Naive thymus-derived CD4-positive, alpha-beta T cell (primary cell): ENCODE results near the gene ARFGAP2. TPM values are rescaled to one million over a fixed set of nuclear protein-coding genes. Genes with fewer than 3 reads are reported as not detected.

ENCODE experiments used
- ATAC-seq: fragments of 150-1000 bp; cut with Tn5 transposase; 2 replicates; pipeline ENCODE4 v1.10.0; 2021; ENCODE audit warnings: mild to moderate bottlenecking, moderate library complexity
- CTCF ChIA-PET: fragments of 350-600 bp; sonication (Branson Sonifier 250); formaldehyde crosslinking; loops from one replicate; lab custom pipeline; 2021; ENCODE audit warnings: antibody characterized with exemption; lab: Charles Lee
- POLR2A ChIA-PET: fragments of 350-600 bp; sonication (Branson Sonifier 250); formaldehyde crosslinking; loops from one replicate; lab custom pipeline; 2021; ENCODE audit warnings: antibody characterized with exemption, inconsistent platforms; lab: Charles Lee
- DNase-seq, 9 donors: peaks; one replicate each; pipeline versions ENCODE4 v3.0.0 to v3.0.0-alpha.2; 2020 to 2022; ENCODE audit warnings: mixed read lengths in 1 of 9
- H3K27ac ChIP-seq: one replicate; pipeline ENCODE4 v1.7.0; 2013; ENCODE audit warnings: mild to moderate bottlenecking, low read depth, low read length, moderate library complexity
- H3K27me3 ChIP-seq, 2 donors: one replicate each; pipeline ENCODE4 v1.7.0; 2013; ENCODE audit warnings: low read length in 2 of 2, mild to moderate bottlenecking in 2 of 2, moderate library complexity in 2 of 2; ENCODE audit not compliant: control insufficient read depth in 2 of 2, insufficient read depth in 2 of 2
- H3K36me3 ChIP-seq, 3 experiments: 1 replicate in 2 of 3; 2 replicates in 1 of 3; pipeline ENCODE4 v1.7.0; 2013; ENCODE audit warnings: low read length in 3 of 3, mild to moderate bottlenecking in 3 of 3, moderate library complexity in 1 of 3; ENCODE audit not compliant: insufficient read depth in 3 of 3, control insufficient read depth in 2 of 3
- H3K4me1 ChIP-seq, 2 donors: one replicate each; pipeline ENCODE4 v1.7.0; 2013; ENCODE audit warnings: low read length in 2 of 2, mild to moderate bottlenecking in 2 of 2, moderate library complexity in 1 of 2; ENCODE audit not compliant: control insufficient read depth in 2 of 2, insufficient read depth in 2 of 2
- H3K4me3 ChIP-seq: 2 replicates; pipeline ENCODE4 v1.7.0; 2013; ENCODE audit warnings: mild to moderate bottlenecking, low read length
- H3K9me3 ChIP-seq, 3 experiments: 1 replicate in 2 of 3; 2 replicates in 1 of 3; pipeline ENCODE4 v1.7.0; 2013; ENCODE audit warnings: low read length in 3 of 3; ENCODE audit not compliant: control insufficient read depth in 2 of 3
- H3K27ac Mint-ChIP-seq, 9 donors: one replicate each; pipeline ENCODE4 v1.8.0; 2020 to 2022; ENCODE audit warnings: mixed read lengths in 9 of 9, mild to moderate bottlenecking in 8 of 9, moderate library complexity in 5 of 9, inconsistent platforms in 2 of 9
- H3K27me3 Mint-ChIP-seq, 5 donors: one replicate each; pipeline ENCODE4 v1.8.0; 2021 to 2022; ENCODE audit warnings: mixed read lengths in 5 of 5, mild to moderate bottlenecking in 1 of 5
- H3K36me3 Mint-ChIP-seq, 5 donors: one replicate each; pipeline ENCODE4 v1.8.0; 2020 to 2022; ENCODE audit warnings: mixed read lengths in 5 of 5, mild to moderate bottlenecking in 3 of 5, inconsistent platforms in 1 of 5
- H3K4me1 Mint-ChIP-seq, 7 donors: one replicate each; pipeline ENCODE4 v1.8.0; 2020 to 2022; ENCODE audit warnings: mixed read lengths in 7 of 7, mild to moderate bottlenecking in 3 of 7, inconsistent platforms in 1 of 7
- H3K4me3 Mint-ChIP-seq, 10 donors: one replicate each; pipeline ENCODE4 v1.8.0; 2020 to 2022; ENCODE audit warnings: mild to moderate bottlenecking in 10 of 10, mixed read lengths in 10 of 10, moderate library complexity in 6 of 10, inconsistent platforms in 2 of 10
- H3K9me3 Mint-ChIP-seq, 11 donors: one replicate each; pipeline ENCODE4 v1.8.0; 2020 to 2022; ENCODE audit warnings: mixed read lengths in 11 of 11, mild to moderate bottlenecking in 4 of 11, inconsistent platforms in 1 of 11, moderate library complexity in 1 of 11
- intact Hi-C, 2 donors: fragments of 100-400 bp; cut with micrococcal nuclease; formaldehyde crosslinking; loops; one replicate each; pipeline ENCODE4 v1.15.1; 2023
- polyA plus RNA-seq, 2 donors: library from polyadenylated mRNA; unstranded; fragments of 300-500 nt; fragmentation: Illumina TruSeq; gene quantifications; one replicate each; pipeline ENCODE4 v1.2.3, GENCODE V29; 2021
- total RNA-seq, 6 experiments: library from RNA in 5 of 6; stranded (reverse) in 5 of 6; gene quantifications; 1 replicate in 5 of 6; 2 replicates in 1 of 6; pipeline ENCODE4 v1.2.3 and lab custom pipeline; 2021 to 2026

Gene ARFGAP2
- total and polyA plus RNA-seq, 7 experiments from 2014 or later = 107 to 220 (median 145) TPM

DNA sequence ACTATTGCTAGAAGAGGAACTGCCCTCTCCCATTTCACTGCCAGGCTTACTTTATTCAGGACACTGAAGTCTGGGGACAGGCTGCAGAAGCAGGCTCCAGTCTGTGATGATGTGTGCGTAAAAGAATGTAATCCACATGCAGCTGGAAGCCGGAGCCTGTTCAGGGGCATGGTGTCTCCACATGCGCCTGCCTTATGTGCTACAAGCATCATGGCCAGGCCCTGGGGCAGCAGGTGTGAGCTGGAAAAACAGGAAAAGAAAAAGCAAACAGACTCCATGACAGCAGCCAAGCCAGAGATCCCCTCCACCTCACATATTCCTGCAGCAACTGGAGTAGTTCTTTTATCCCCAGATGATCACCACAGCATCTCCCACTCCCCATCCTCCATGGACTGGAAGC is 33.4 kb downstream of the ARFGAP2 start:
- H3K4me1 ChIP-seq = no peaks in the 10 kb centered on the region
- H3K36me3 Mint-ChIP-seq = peaks cover 0 to 13% (median 0%) of the 10 kb centered on the region in 5 donors
- H3K27me3 ChIP-seq = no peaks in the 10 kb centered on the region
- no peaks in the 10 kb centered on the region for H3K9me3 Mint-ChIP-seq
- CTCF ChIA-PET = interaction anchor here (0.6 to 1.1 kb wide), 2 partner anchors 11 to 20 kb away, joined by 4 to 8 read pairs; no protein-coding TSS in a partner anchor
- intact Hi-C loops = no loop called here
- H3K27ac ChIP-seq = no peak overlapping the region
- no peaks in the 10 kb centered on the region for H3K27me3 Mint-ChIP-seq
- ATAC-seq = no peak
- no peak for DNase-seq
- peak overlapping the region in 1 of 9 donors; percentile 3 for H3K27ac Mint-ChIP-seq
- H3K4me3 Mint-ChIP-seq = no peak overlapping the region
- H3K4me3 ChIP-seq = no peak overlapping the region
- POLR2A ChIA-PET = no interaction called here
- peaks cover 0 to 3% (median 0%) of the 10 kb centered on the region in 3 experiments for H3K36me3 ChIP-seq
- no peaks in the 10 kb centered on the region for H3K9me3 ChIP-seq
- peaks cover 0 to 4% (median 0%) of the 10 kb centered on the region in 7 donors for H3K4me1 Mint-ChIP-seq

DNA sequence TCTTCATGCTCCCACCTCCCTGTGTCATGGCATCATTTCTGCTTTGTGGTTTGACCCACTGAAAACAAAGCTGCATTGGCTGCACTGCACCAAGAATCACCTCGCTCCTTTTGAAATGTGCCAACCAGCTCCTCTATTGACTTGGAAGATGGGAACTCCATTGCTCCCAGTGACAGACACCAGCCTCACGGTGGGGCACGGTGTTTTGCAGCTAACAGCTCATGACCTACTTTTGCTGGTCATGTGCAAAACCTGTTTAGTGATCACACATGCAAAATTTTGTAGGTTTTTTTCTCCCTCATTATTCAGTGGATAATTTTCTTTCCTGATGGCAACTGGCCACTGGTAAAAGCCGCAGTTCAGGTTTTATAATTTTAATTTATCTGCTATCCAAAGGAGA is 36.8 kb downstream of the ARFGAP2 start:
- Mint-ChIP-seq H3K27me3 (peaks cover 0 to 3% (median 0%) of the 10 kb centered on the region in 5 donors), H3K4me1 (peaks cover 0 to 4% (median 0%) of the 10 kb centered on the region in 7 donors), H3K4me3 (no peak overlapping the region), H3K27ac (no peak overlapping the region), H3K9me3 (no peaks in the 10 kb centered on the region), H3K36me3 (peaks cover 0 to 33% (median 12%) of the 10 kb centered on the region in 5 donors)
- H3K36me3 ChIP-seq = peaks cover 0 to 9% (median 0%) of the 10 kb centered on the region in 3 experiments
- ChIA-PET CTCF (no interaction called here), POLR2A (interaction anchor here (0.7 kb wide), 1 partner anchor 223 kb away, joined by 3 read pairs; no protein-coding TSS in a partner anchor)
- H3K27ac ChIP-seq = no peak overlapping the region
- H3K9me3 ChIP-seq = no peaks in the 10 kb centered on the region
- no peaks in the 10 kb centered on the region for H3K4me1 ChIP-seq
- no peak overlapping the region for H3K4me3 ChIP-seq
- DNase-seq = no peak
- no peak for ATAC-seq
- intact Hi-C loops = no loop called here
- no peaks in the 10 kb centered on the region for H3K27me3 ChIP-seq

DNA sequence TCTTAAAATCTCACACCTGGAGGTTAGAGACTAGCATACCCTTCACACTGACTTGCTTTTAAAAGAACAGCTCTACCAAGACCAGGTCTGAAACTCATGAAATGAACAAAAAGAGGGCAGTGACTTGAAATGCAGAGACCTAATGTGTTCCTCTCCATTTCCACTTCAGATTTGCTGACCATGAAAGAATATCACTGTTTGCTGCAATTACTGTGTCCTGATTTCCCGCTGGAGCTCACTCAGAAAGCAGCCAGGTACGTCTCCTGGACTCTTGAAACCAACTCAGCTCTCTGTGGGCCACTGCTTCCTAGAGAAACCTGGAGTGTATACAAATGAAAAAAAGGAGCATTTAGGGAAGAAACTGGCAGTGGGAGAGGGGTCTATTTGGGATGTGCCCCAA is 39.2 kb downstream of the ARFGAP2 start:
- H3K36me3 Mint-ChIP-seq = peaks cover 0 to 30% (median 12%) of the 10 kb centered on the region in 5 donors
- ATAC-seq = no peak
- POLR2A ChIA-PET = interaction anchor here (0.6 kb wide), 1 partner anchor 429 kb away, joined by 3 read pairs; no protein-coding TSS in a partner anchor
- Histone ChIP-seq H3K4me3 (no peak overlapping the region), H3K36me3 (peaks cover 0 to 9% (median 0%) of the 10 kb centered on the region in 3 experiments), H3K9me3 (no peaks in the 10 kb centered on the region), H3K4me1 (no peaks in the 10 kb centered on the region), H3K27ac (no peak overlapping the region), H3K27me3 (no peaks in the 10 kb centered on the region)
- intact Hi-C loops = no loop called here
- CTCF ChIA-PET = no interaction called here
- DNase-seq = no peak
- no peak overlapping the region for H3K4me3 Mint-ChIP-seq
- no peak overlapping the region for H3K27ac Mint-ChIP-seq
- H3K4me1 Mint-ChIP-seq = peaks cover 0 to 4% (median 0%) of the 10 kb centered on the region in 7 donors
- H3K9me3 Mint-ChIP-seq = no peaks in the 10 kb centered on the region
- H3K27me3 Mint-ChIP-seq = peaks cover 0 to 5% (median 0%) of the 10 kb centered on the region in 5 donors

DNA sequence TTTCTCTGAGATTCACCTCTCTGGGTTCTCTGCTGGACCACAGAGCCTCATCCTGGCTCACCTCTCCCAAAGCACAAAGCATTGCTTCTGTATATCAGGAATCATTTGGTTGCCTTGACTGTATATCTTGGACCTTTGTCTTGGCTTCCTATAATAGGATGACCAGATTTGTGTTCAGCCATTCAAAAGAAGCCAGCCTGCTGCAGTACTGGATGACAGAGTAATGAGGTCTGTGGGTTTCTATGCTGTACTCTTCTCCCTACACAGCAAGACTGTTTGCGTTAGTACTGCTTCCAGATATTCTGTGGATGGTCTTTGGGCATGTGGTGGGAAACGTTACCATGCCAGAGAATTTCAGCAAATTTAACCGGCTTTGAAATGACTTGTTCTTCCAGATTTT is 39.8 kb downstream of the ARFGAP2 start:
- DNase-seq (no peak), ATAC-seq (no peak)
- H3K27ac ChIP-seq = no peak overlapping the region
- ChIA-PET POLR2A (interaction anchor here (0.6 kb wide), 1 partner anchor 430 kb away, joined by 3 read pairs; no protein-coding TSS in a partner anchor), CTCF (no interaction called here)
- no peak overlapping the region for H3K4me3 Mint-ChIP-seq
- H3K9me3 Mint-ChIP-seq = no peaks in the 10 kb centered on the region
- H3K27me3 Mint-ChIP-seq = peaks cover 0 to 5% (median 0%) of the 10 kb centered on the region in 5 donors
- no peak overlapping the region for H3K27ac Mint-ChIP-seq
- no peaks in the 10 kb centered on the region for H3K27me3 ChIP-seq
- peaks cover 0 to 4% (median 0%) of the 10 kb centered on the region in 7 donors for H3K4me1 Mint-ChIP-seq
- no peaks in the 10 kb centered on the region for H3K4me1 ChIP-seq
- peaks cover 0 to 28% (median 12%) of the 10 kb centered on the region in 5 donors for H3K36me3 Mint-ChIP-seq
- no peak overlapping the region for H3K4me3 ChIP-seq
- no peaks in the 10 kb centered on the region for H3K9me3 ChIP-seq
- intact Hi-C loops = no loop called here
- peaks cover 0 to 9% (median 0%) of the 10 kb centered on the region in 3 experiments for H3K36me3 ChIP-seq

DNA sequence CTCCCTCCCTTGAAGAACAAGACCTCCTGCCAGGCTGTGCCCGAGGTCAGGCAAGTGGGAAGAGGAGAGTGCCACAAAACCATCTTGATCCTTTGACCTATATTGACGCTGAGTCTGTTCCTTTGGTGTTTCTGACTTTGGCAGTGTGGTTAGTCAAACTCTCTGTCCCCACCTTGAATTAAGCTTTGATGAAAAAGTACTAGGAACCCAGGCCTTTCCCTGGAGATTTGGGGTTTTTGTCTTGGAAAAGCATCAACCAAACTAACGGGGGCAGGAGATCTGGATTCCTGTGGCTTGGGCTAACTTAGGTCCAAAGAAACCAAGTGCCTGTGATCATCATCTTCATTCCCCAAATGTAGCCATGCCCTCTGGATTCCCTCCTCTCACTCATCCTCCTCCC is 40.4 kb downstream of the ARFGAP2 start:
- Histone ChIP-seq H3K4me1 (no peaks in the 10 kb centered on the region), H3K27me3 (no peaks in the 10 kb centered on the region), H3K9me3 (no peaks in the 10 kb centered on the region), H3K36me3 (peaks cover 0 to 9% (median 0%) of the 10 kb centered on the region in 3 experiments), H3K4me3 (no peak overlapping the region), H3K27ac (no peak overlapping the region)
- DNase-seq (no peak), ATAC-seq (no peak)
- intact Hi-C loops = no loop called here
- Mint-ChIP-seq H3K9me3 (no peaks in the 10 kb centered on the region), H3K4me1 (peaks cover 0 to 4% (median 0%) of the 10 kb centered on the region in 7 donors), H3K36me3 (peaks cover 0 to 28% (median 12%) of the 10 kb centered on the region in 5 donors), H3K27me3 (peaks cover 0 to 5% (median 0%) of the 10 kb centered on the region in 5 donors), H3K27ac (no peak overlapping the region), H3K4me3 (no peak overlapping the region)
- POLR2A ChIA-PET = no interaction called here
- CTCF ChIA-PET = no interaction called here

DNA sequence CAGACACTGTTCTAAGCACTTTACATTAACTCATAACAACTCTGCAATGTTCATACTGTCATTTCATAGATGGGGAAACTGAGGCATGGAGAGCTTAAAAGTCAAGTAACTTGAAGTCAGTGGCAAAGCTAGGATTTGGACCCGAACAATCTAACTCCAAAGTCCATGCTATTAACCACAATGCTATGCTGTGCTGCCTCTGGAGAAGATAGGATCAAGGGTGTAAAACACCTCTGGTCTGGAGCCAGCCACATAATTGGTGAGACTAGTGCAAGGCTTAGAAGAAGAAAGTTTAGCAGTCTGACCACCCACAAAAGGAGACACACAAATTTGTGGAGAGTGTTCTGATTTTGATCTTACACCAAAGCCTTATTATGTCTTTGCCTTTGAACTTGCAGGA is 43.7 kb downstream of the ARFGAP2 start:
- H3K4me3 ChIP-seq = no peak overlapping the region
- H3K36me3 Mint-ChIP-seq = peaks cover 0 to 26% (median 11%) of the 10 kb centered on the region in 5 donors
- no peak overlapping the region for H3K27ac ChIP-seq
- no peak for ATAC-seq
- H3K4me3 Mint-ChIP-seq = no peak overlapping the region
- H3K9me3 ChIP-seq = no peaks in the 10 kb centered on the region
- ChIA-PET CTCF (no interaction called here), POLR2A (interaction anchor here (0.6 kb wide), 1 partner anchor 72 kb away, joined by 3 read pairs; no protein-coding TSS in a partner anchor)
- no peaks in the 10 kb centered on the region for H3K27me3 ChIP-seq
- DNase-seq = no peak
- peaks cover 0 to 2% (median 0%) of the 10 kb centered on the region in 7 donors for H3K4me1 Mint-ChIP-seq
- no peaks in the 10 kb centered on the region for H3K9me3 Mint-ChIP-seq
- no peak overlapping the region for H3K27ac Mint-ChIP-seq
- peaks cover 0 to 3% (median 0%) of the 10 kb centered on the region in 3 experiments for H3K36me3 ChIP-seq
- intact Hi-C loops = no loop called here
- H3K27me3 Mint-ChIP-seq = peaks cover 0 to 5% (median 0%) of the 10 kb centered on the region in 5 donors
- no peaks in the 10 kb centered on the region for H3K4me1 ChIP-seq

DNA sequence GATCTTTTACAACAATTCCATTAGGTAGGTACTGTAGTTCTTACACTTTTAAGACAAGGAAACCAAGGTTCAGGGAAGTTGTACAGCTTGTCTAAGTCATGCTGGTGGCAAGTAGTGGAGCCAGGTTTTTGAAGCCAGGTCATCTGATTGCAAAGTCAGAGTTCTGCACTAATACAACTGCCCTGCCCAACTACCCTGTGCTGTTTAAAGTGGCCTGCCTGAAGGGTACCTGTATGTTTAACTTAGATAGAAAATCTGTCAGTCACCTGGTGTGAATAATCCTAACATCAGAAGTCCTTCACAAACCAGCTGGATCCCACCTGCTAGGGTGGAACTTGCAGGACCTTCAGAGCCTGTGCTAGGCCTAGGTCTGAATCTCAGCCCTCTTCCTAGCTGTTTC is 44.2 kb downstream of the ARFGAP2 start:
- Histone ChIP-seq H3K36me3 (no peaks in the 10 kb centered on the region), H3K9me3 (no peaks in the 10 kb centered on the region), H3K4me1 (no peaks in the 10 kb centered on the region), H3K27me3 (no peaks in the 10 kb centered on the region), H3K27ac (no peak overlapping the region), H3K4me3 (no peak overlapping the region)
- POLR2A ChIA-PET = interaction anchor here (0.6 kb wide), 1 partner anchor 73 kb away, joined by 3 read pairs; no protein-coding TSS in a partner anchor
- Mint-ChIP-seq H3K27ac (no peak overlapping the region), H3K4me3 (no peak overlapping the region), H3K36me3 (peaks cover 0 to 21% (median 6%) of the 10 kb centered on the region in 5 donors), H3K27me3 (peaks cover 0 to 5% (median 0%) of the 10 kb centered on the region in 5 donors), H3K9me3 (no peaks in the 10 kb centered on the region), H3K4me1 (peaks cover 0 to 2% (median 0%) of the 10 kb centered on the region in 7 donors)
- intact Hi-C loops = no loop called here
- no peak for ATAC-seq
- no peak for DNase-seq
- CTCF ChIA-PET = no interaction called here
